ENCODE results near the gene ANTXRL.
"Not testable (repeated sequence)": the region's sequence is repeated elsewhere in the genome, so short reads cannot be mapped to it uniquely, and the experiment has no call there.

ANTXRL gene

DNA sequence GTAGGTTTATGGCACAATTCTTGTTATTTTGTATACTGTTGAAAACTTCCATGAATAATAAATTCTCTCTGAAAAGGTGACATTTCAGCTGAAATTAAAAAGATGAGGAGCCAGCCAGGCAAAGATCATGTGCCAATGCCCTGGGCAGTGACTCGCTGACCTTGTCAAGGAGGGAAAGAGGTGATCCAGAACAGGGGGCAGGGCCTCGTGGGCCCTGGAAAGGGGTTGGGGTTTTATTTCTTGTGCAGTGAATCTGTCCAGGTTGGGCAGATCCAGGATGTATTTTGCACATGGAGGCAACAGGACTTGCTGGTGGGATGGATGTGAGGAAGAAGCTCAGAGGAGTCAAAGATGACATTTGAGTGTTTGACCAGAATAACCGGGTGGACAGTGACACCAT lies 31.6 kb upstream of the ANTXRL start:
- DNase-seq = not testable (repeated sequence)

- peak; percentile 30 for DNase-seq
Observed at GRCh38 chr10:46255801-46256747, 30.7 kb upstream of the ANTXRL start.

- DNase-seq = no peak
Observed at GRCh38 chr10:46257099-46257498, 29.7 kb upstream of the ANTXRL start.

GRCh38 chr10:46262906-46263560 lies 23.8 kb upstream of the ANTXRL start:
- DNase-seq = not testable (repeated sequence)

GRCh38 chr10:46263831-46264268 lies 22.9 kb upstream of the ANTXRL start:
- DNase-seq = no peak

- no peak for DNase-seq
Observed at GRCh38 chr10:46264336-46264735, 22.5 kb upstream of the ANTXRL start.

- DNase-seq = no peak
Observed at GRCh38 chr10:46264737-46265368, 21.9 kb upstream of the ANTXRL start.

DNA sequence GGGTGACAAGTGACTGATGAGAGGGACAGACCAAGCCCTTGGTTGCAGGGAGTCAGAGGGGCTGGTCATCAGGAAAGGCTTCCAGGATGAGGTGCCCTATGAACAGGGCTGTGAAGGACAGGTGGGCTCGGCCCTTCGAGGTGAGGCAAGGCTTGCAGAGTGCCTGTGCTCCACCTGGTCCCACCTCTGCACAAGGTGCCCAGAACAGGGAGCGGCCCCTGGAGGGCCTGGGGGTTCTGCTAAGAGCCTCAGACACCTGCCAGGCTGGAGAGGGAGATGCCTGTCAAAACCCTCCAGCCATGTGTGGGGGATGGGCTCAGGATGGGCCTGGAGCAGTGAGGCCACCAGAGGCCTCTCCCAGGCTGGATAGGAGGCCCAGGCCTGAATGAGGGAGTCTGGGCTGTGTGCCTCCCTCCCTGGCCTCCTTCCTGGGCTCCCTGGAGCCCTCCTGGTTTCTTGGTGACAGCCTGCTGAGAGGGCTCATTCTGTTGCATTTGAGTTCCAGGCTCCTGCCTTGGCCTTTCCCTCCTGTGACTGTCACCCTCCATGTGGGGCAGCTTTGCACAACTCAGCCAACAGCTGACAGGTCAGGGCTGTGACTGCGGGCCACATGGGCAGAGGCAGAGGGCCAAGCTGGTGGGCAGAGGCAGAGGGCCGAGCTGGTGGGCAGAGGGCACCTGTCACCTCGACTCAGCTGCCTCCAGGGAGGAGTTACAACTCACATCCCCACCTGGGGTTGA lies 21.1 kb upstream of the ANTXRL start:
- not testable (repeated sequence) for DNase-seq

DNA sequence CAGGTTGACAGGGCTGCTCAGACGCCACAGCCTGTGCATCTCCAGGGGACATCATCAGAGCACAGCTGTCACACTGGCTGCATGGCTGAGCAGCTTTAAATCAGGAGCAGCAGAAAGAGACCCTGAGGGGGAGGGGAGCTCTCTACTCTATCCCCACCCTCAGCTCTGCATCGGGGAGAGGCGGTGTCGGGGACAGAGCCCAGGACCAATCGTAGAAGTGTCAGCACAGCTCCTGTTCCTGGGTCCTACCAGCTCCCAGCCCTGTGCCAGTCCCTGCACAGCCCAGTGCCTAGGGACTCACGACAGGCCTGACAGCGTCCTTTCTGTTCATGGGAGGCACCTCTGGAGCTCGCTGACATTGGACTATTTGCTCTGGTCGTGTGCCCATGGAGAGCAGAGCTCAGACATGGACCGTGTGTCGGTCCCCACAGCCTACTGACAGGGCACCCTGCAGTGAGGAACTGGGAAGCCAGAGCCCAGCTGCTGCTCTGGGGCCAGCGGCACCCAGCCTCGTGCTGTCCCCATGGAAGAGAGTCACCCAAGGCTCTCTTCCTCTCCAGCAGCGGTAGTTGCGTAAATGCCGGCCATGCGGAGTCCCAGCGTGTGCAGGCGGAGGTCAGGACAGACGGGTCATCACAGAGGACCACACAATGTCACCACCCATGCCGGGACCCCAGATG lies 20.4 kb upstream of the ANTXRL start:
- DNase-seq = no peak

DNA sequence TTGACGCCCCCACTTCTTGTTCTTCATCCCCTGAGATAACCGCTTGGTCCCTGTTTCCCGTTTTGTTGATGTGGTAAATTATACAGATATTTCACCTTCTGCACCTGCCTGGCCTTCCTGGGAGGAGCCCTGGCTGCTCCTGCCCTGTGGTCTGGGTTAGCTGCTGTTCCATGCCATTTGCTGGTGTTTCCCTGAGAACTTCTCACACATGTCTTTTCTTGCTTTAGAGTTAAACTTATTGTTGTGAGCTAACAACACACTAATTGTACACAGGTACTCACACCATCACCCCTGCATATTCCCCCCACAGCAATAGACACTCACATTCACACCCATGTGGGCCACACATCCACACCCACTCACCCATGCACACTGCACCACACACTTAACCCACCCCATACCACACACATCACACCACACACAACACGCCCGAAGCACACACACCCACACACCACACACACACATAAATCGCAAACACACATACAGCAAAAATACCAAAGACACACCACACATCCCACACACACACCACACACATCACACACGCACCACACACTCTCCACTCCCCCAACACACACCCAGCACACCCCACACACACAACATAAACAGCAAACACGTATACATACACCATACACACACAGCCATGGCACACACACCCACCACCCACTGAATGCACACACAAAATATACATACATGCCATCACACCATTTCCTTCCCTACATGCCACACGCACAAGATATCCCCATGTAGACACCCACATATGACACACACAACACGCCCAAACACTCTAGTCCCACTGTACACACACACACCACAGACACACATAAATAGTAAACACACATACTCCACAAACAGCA lies 19.4 kb upstream of the ANTXRL start:
- DNase-seq = no peak

- peak; percentile 34 for DNase-seq
Observed at GRCh38 chr10:46268076-46268881, 18.5 kb upstream of the ANTXRL start.

DNA sequence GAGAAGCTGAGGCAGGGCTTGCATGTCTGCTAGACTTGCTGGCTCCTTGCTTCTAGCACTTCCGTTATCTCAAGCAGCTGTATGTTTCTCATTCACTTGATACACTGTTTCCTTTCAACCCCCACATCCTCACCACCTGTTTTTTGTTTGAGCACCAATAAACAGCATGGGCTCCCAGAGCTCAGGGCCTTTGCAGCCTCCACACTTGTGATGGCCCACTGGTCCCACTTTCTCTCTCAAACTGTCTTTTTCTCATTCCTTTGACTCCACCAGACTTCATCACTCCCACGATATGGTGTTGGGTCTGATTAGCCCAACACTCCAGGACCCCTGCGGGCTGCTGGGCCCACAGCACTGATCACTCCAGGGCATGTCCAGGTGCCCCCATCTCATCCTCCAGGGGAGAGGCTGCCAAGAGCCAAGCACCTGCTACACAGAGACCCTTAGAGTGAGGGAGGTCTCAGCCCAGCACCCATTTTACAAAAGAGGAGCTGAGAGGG lies 17.2 kb upstream of the ANTXRL start:
- not testable (repeated sequence) for DNase-seq

- no peak for DNase-seq
Observed at GRCh38 chr10:46270086-46270811, 16.5 kb upstream of the ANTXRL start.

GRCh38 chr10:46270963-46271530 lies 15.8 kb upstream of the ANTXRL start:
- DNase-seq = not testable (repeated sequence)

- not testable (repeated sequence) for DNase-seq
Observed at GRCh38 chr10:46271795-46272499, 14.8 kb upstream of the ANTXRL start.

DNA sequence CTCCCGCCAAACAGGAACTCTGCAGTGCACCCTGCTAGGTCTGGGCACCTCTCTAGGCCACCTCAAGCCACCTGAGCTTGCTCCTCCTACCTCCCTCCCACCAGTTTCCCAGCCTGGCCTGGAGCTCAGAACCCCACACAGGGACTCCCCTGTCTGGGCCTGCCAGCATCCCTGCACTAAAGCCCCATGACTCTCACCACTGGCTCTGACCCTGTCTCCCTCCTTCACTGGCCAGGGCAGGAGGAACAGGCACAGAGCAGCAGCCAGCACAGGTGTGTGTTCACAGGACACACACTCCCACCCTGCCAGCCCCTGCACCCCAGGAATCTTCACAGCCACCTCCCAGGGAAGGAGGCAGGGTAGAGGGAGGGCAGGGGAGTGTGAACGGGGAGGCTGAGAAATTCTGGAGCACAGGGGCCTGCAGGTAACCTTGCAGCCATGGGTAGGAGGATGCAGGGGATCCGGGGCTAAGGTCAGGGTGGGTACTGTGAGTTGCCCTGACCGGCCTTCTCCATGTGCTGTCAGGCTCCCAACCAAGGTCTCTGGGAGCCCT lies 13.9 kb upstream of the ANTXRL start:
- no peak for DNase-seq

GRCh38 chr10:46273506-46274477 lies 13.0 kb upstream of the ANTXRL start:
- no peak for DNase-seq
